Esophagus squamous epithelium (tissue), 5 donors: ENCODE measurements around the gene NR2C2. TPM values are rescaled to one million over a fixed set of nuclear protein-coding genes. Genes with fewer than 3 reads are reported as not detected.

ENCODE experiments used
- DNase-seq: peaks from one replicate; lab custom pipeline; 2025; lab: John Stamatoyannopoulos, UW
- H3K27ac ChIP-seq, 4 donors: fragments of 200-600 bp; sonication (generic); one replicate each; pipeline ENCODE4 v1.5.1; 2016 to 2019; ENCODE audit warnings: mild to moderate bottlenecking in 1 of 4
- H3K27me3 ChIP-seq, 4 donors: fragments of 200-600 bp; sonication (generic); 1 replicate in 3 of 4; 2 replicates in 1 of 4; pipeline versions ENCODE4 v1.5.1 to v1.6.0; 2017 to 2021; ENCODE audit warnings: antibody characterized with exemption in 1 of 4
- H3K36me3 ChIP-seq, 3 donors: fragments of 200-600 bp; sonication (generic); one replicate each; pipeline ENCODE4 v1.5.1; 2016 to 2019
- H3K4me1 ChIP-seq, 3 donors: fragments of 200-600 bp; sonication (generic); one replicate each; pipeline ENCODE4 v1.5.1; 2017 to 2019
- H3K4me3 ChIP-seq, 4 donors: fragments of 200-600 bp; sonication (generic); 1 replicate in 3 of 4; 2 replicates in 1 of 4; pipeline ENCODE4 v1.5.1; 2016 to 2019; ENCODE audit warnings: mild to moderate bottlenecking in 2 of 4, moderate library complexity in 1 of 4
- H3K9me3 ChIP-seq, 3 donors: fragments of 200-600 bp; sonication (generic); one replicate each; pipeline ENCODE4 v1.5.1; 2016 to 2019
- POLR2A ChIP-seq, 4 donors: fragments of 450-650 bp; IDR thresholded peaks; one replicate each; pipeline ENCODE4 v1.6.1; 2017; ENCODE audit warnings: antibody characterized with exemption in 4 of 4, mild to moderate bottlenecking in 4 of 4, moderate library complexity in 3 of 4
- WGBS, 2 donors: methylation state at CpG; one replicate each; pipeline ENCODE4 v1.1.5; 2018; 5-methylcytosine and 5-hydroxymethylcytosine counted together
- intact Hi-C: fragments of 100-400 bp; cut with DNase I; formaldehyde crosslinking; loops from one replicate; pipeline ENCODE4 v1.15.0; 2022
- total RNA-seq, 4 donors: library from RNA; depleted of rRNA; stranded (reverse); fragments of >200 nt; gene quantifications; one replicate each; pipeline ENCODE4 v1.1.0, GENCODE V29; 2016
- TF ChIP-seq, protein P1 (sequence below), 6 experiments: fragments of 450-650 bp in 4 of 6; fragments of 200-600 bp in 2 of 6; sonication (generic) in 2 of 6; IDR thresholded peaks; one replicate each; pipeline ENCODE4 v1.5.1; 2016 to 2019; ENCODE audit warnings: antibody characterized with exemption in 6 of 6, mild to moderate bottlenecking in 4 of 6, moderate library complexity in 4 of 6
- donor health status: DM: yes; HTN: yes; CAD: no.

NR2C2 gene
- total RNA-seq, 4 donors from 2014 or later, result 14.1 to 37.2 (median 26.3) TPM

GRCh38 chr3:15017191-15017590 lies 69.8 kb downstream of the NR2C2 start:
- peaks cover 18 to 100% (median 47%) of the 10 kb centered on the region in 3 donors for H3K36me3 ChIP-seq
- no peaks in the 10 kb centered on the region for H3K9me3 ChIP-seq
- H3K27me3 ChIP-seq, result no peaks in the 10 kb centered on the region
- H3K4me1 ChIP-seq, result no peaks in the 10 kb centered on the region
- H3K27ac ChIP-seq, result no peak overlapping the region
- DNase-seq, result no peak
- 87 to 100% methylated on average over 2 of the region's 2 CpGs for WGBS, 2 donors
- TF ChIP-seq, protein P1, sequence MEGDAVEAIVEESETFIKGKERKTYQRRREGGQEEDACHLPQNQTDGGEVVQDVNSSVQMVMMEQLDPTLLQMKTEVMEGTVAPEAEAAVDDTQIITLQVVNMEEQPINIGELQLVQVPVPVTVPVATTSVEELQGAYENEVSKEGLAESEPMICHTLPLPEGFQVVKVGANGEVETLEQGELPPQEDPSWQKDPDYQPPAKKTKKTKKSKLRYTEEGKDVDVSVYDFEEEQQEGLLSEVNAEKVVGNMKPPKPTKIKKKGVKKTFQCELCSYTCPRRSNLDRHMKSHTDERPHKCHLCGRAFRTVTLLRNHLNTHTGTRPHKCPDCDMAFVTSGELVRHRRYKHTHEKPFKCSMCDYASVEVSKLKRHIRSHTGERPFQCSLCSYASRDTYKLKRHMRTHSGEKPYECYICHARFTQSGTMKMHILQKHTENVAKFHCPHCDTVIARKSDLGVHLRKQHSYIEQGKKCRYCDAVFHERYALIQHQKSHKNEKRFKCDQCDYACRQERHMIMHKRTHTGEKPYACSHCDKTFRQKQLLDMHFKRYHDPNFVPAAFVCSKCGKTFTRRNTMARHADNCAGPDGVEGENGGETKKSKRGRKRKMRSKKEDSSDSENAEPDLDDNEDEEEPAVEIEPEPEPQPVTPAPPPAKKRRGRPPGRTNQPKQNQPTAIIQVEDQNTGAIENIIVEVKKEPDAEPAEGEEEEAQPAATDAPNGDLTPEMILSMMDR (IDR thresholded peaks at IDR 0.05), result no peak
- TF ChIP-seq POLR2A (IDR thresholded peaks at IDR 0.05), result no peak
- intact Hi-C loops, result no loop called here
- H3K4me3 ChIP-seq, result no peak overlapping the region

GRCh38 chr3:15023249-15023648 lies 75.9 kb downstream of the NR2C2 start:
- TF ChIP-seq, protein P1 (IDR thresholded peaks at IDR 0.05), result no peak
- TF ChIP-seq POLR2A (IDR thresholded peaks at IDR 0.05), result no peak
- H3K36me3 ChIP-seq, result peaks cover 33 to 100% (median 35%) of the 10 kb centered on the region in 3 donors
- H3K9me3 ChIP-seq, result no peaks in the 10 kb centered on the region
- H3K27ac ChIP-seq, result no peak overlapping the region
- H3K4me1 ChIP-seq, result no peaks in the 10 kb centered on the region
- WGBS, 2 donors, result 76% methylated on average over 3 to 4 of the region's 5 CpGs
- DNase-seq, result no peak
- no peaks in the 10 kb centered on the region for H3K27me3 ChIP-seq
- H3K4me3 ChIP-seq, result no peak overlapping the region
- intact Hi-C loops, result no loop called here

DNA sequence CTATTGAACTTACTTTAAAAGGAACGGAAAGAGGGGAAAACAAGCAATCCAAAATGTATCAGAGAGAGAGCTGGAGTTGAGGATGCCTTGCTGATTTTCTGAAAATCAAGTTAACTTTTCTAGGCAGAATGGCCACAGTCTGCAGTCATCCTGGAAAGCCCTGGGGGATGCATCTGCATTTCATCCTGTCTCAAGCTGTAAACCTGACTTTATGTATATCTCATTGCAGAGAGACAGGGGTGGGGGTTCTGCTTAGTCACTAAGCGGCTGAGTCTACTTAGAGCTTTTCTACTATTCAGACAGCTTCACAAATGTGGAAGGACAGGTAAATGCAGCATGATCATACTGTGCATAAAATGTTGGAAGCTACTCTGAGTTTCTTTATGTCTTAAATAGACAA lies 76.3 kb downstream of the NR2C2 start:
- Histone ChIP-seq H3K4me1 (no peaks in the 10 kb centered on the region), H3K9me3 (no peaks in the 10 kb centered on the region), H3K4me3 (no peak overlapping the region), H3K27me3 (no peaks in the 10 kb centered on the region), H3K36me3 (peaks cover 28 to 100% (median 35%) of the 10 kb centered on the region in 3 donors), H3K27ac (no peak overlapping the region)
- intact Hi-C loops, result no loop called here
- DNase-seq, result no peak
- 93 to 100% methylated on average over 2 of the region's 2 CpGs for WGBS, 2 donors
- no peak for TF ChIP-seq POLR2A (IDR thresholded peaks at IDR 0.05)
- TF ChIP-seq, protein P1 (IDR thresholded peaks at IDR 0.05), result no peak

DNA sequence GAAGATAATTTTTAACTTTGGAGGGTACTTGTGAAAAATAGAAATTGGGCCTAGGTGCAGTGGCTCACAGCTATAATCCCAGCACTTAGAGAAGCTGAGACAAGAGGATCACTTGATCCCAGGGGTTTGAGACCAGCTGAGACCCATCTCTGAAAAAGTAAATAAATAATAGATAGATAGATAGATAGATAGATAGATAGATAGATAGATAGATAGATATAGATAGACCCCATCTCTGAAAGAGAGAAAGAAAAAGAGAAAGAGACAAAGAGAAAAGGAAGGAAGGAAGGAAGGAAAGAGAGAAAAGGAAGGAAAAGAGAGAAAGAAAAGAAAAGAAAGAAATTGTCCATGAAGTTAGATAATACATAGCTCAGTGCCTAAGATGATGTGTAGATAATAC lies 82.2 kb downstream of the NR2C2 start:
- Histone ChIP-seq H3K36me3 (peaks cover 12 to 100% (median 17%) of the 10 kb centered on the region in 3 donors), H3K27me3 (no peaks in the 10 kb centered on the region), H3K4me3 (no peak overlapping the region), H3K4me1 (no peaks in the 10 kb centered on the region), H3K27ac (no peak overlapping the region), H3K9me3 (no peaks in the 10 kb centered on the region)
- no peak for DNase-seq
- intact Hi-C loops, result no loop called here
- TF ChIP-seq, protein P1 (IDR thresholded peaks at IDR 0.05), result no peak
- TF ChIP-seq POLR2A (IDR thresholded peaks at IDR 0.05), result no peak

DNA sequence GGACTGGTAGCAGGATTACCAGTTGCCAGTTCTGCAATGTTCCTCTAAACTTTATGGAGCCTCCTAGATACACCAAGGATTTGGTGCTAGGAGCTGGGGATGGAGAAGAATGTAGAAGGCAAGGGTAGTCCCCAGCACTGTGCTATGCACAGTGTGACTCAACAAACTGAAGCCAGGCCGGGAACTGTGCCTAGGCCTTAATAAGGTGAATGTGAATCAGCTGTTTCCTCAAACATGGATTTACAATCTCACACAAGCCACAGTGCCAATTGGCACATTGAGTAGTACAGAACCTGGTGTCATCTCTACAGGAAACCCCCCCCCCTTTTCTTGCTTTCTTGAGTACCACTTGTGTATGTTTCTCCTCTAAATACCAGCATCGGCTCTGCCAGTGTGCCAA lies 85.3 kb downstream of the NR2C2 start:
- no peaks in the 10 kb centered on the region for H3K9me3 ChIP-seq
- intact Hi-C loops, result no loop called here
- H3K4me3 ChIP-seq, result no peak overlapping the region
- no peaks in the 10 kb centered on the region for H3K4me1 ChIP-seq
- TF ChIP-seq, protein P1 (IDR thresholded peaks at IDR 0.05), result no peak
- TF ChIP-seq POLR2A (IDR thresholded peaks at IDR 0.05), result no peak
- no peak for DNase-seq
- H3K27ac ChIP-seq, result no peak overlapping the region
- WGBS, 2 donors, result 67 to 73% methylated on average over 1 to 2 of the region's 2 CpGs
- no peaks in the 10 kb centered on the region for H3K27me3 ChIP-seq
- H3K36me3 ChIP-seq, result peaks cover 12 to 100% (median 26%) of the 10 kb centered on the region in 3 donors
